Dermis blood vessel endothelial cell (primary cell): ENCODE data around the gene TM6SF1. TPM values are rescaled to one million over a fixed set of nuclear protein-coding genes. Genes with fewer than 3 reads are reported as not detected.
A peak's percentile ranks its signal among the peaks of the same experiment; 100 is the strongest.
"Not testable (repeated sequence)": the region's sequence is repeated elsewhere in the genome, so short reads cannot be mapped to it uniquely, and the experiment has no call there.

Experiments
- DNase-seq: peaks from one replicate; pipeline ENCODE4 v3.0.0; 2010
- total RNA-seq: library from RNA; depleted of rRNA; stranded (reverse); fragments of >200 nt; gene quantifications from 2 replicates; pipeline ENCODE4 v1.2.3, GENCODE V29; 2014

TM6SF1 gene
- total RNA-seq = 34.7 and 41.9 TPM in 2 replicates

DNA sequence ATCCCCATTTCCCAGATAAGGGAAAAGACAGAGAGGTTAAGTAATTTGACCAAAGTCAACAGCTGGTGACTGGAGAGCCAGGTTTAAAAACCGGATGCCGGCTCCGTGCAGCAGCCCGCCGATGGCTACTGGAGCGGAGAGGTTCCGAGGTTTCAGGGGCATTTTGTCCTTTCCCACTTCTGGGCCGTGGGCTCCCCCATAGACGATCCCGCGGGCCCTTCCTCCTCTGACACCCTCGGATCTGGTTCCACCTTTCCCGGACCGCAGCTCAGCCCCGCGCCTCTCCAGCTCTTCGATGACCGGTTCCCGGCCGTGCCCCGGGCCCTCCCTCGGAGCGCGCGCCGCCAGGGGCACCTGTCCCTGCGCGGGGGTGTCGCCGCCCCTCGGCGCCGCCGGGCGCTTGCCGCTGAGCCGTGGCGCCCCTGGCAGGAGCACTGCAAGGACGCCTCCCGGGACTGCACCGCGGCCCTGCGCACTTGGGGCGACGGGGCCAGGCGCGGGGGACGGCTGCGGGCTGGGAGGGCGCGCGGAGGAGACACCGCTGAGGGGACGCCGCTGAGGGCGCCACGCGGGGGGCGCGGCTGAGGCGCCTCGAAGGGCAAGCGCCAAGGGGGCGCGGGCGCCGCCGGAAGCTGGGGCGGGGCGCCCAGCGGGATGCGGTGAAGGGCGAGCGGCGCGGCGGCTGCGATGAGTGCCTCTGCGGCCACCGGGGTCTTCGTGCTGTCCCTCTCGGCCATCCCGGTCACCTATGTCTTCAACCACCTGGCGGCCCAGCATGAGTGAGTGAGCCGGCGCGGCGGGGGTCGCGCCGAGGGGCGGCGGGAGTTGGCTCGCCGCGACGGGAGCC is at the start of gene TM6SF1:
TSS of gene TM6SF1 (plus strand) at position 652 of the 847 bp plus-strand sequence. CDS start at position 688, 36 bp downstream.
- DNase-seq = peak; percentile 55

DNA sequence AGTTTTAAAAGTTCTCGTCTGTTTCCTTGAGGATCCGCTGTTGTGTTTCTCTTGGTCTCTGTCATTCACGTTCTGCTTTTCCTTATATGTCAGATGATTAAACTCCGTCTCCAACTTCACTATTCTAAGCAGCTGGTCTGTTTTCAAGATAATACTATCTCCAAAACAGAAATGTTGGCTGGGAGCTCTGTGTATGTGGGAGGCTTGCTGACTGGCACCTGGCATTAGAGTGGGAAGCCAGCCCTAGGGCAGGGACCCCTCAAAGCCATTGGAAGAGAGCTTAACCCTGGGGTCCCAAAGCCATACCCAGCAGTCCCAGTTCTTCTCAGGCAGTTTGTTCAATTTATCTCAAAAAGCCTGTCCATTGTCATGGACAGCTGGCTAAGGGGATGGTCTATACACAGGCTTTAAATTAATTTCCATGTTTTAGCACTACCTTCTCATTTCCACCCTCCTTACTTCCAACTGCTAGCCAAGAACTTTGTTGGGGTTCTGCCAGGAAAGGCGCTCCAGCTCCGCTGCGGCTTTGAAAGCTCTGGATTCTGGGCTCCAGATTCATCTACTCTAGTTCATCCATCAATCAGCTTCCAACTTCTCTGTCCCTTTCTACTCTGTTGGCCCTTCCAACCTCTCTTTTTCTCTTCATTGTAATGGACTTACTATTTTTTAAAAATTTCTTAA is 49.6 kb upstream of the TM6SF1 start:
- DNase-seq = no peak

GRCh38 chr15:83061680-83062079 is 45.8 kb upstream of the TM6SF1 start:
- no peak for DNase-seq

DNA sequence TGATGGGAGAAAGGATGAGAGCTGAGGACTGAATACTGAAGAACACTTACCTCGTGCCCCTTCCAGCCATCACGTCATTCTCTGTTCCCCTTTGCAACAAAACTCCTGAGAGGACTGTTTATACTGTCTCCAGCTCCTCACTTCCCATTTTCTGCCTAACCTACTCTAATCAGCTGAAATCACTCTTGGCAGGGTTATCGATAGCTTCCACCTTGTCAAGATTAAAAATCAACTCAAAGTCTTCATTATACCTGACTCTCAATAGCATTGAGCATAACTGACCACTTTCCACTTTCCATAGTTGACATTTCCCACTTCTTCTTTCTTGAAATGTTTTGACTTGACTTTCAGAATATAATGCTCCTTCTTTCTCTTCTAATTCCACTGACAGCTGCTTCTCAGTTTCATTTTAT is 44.7 kb upstream of the TM6SF1 start:
- no peak for DNase-seq

DNA sequence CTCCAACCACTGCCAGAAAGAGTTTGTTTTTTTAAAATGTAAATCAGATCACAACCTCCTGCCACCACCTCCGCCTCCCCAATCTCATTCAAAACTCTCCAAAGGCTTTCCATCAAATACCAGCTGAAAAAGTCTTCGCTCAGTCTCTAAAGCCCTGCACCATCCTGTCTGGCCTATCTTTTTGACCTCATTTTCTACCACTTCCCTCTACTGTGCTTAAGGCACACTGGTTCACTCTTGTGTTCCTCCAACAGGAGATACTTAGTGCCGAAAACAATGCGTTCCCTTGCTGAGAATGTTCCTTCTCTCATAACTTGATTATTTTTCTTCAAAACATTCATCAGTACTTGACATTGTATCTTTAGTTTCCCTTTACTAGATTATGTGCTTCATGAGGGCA is 43.9 kb upstream of the TM6SF1 start:
- DNase-seq = no peak

- peak; percentile 30 for DNase-seq
These were observed 42.6 kb upstream of the TM6SF1 start for GRCh38 chr15:83064859-83065258.

DNA sequence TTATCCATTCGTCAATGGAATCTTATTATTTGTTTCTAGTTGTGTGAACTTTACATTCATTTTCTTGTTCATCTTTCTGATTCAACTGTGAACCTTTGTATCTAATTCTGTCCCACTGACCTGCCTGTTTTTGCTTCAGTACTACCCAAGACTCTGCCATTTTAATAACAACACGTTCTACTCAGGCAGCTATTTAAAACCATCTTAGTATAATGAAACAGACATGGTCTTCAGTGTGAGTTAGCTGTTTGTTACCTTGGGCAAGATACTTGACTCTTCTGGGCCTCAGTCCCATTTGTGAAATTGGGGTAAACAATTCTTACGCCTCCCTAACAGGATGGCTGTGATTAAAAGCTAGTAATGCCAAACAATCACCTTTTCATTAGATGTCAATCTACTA is 42.0 kb upstream of the TM6SF1 start:
- DNase-seq = no peak

DNA sequence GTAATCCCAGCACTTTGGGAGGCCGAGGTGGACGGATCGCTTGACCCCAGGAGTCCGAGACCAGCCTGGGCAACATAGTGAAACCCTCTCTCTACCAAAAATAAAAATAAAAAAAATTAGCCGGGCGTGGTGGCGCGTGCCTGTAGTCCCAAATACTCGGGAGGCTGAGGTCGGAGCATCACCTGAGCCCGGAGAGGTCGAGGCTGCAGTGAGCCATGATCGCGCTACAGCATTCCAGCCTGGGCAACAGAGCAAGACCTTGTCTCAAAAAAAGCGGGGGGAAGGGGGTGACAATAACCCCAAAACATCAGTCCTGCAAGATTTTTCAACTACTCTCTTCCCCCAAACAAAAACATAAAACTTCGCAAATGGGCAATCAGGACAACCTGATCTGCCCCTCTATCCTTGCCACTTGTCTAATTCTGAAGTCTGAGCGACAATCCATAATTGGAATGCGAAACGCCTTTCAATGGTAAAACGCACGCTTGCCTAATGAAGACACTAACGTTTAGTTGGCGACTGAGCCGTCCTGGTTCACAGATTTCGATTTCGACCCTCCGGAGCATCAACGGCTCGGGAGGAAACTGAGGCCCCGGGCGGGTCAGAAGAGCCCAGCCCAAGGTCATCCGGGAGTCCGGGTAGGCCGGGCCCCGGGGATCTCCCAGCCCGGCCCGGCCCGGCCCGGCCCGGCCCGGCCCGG is 41.3 kb upstream of the TM6SF1 start:
- DNase-seq = peak; percentile 36

DNA sequence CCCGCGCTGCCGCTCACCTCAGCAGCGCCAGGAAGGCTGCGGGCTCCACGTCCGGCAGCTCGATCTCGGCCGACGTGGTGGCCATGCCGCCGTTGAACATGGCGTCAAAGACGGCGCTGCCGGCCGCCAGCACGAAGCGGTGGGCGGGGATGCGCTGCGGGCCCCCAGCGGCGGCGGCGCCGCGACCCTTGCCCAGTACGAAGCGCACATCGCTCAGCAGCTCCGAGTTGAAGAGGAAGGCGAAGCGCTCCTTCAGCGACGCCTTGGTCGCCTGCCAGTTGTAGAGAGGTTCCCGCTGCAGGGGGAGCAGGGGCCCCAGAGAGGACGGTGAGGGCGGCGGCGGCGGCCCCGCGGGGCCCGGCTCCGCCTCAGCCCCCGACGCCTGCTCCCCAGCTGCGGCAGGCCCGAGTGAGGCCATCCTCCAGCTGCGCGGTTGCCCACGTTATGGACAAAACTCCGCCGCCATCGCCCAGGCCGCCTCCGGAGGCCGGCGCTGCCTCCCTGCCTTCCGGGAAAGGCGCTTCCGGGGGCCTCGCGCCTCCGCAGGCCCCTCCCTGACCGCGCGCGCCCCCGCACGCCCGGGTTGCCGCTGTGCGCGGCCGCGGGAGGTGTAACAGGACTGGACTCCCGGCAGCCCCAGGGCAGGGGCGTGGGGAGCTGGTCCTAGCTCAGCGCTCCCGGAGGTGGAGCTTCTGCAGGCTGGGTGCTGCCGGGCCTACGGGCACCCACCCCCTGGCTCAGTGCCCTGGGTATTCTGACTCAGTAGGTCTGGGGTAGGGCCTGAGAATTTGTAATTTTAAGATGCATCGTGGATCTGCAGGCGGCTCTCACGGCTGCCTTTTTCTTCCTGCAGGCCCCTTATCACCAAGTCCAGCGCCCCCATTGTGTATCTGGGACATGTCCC is 40.5 kb upstream of the TM6SF1 start, which contains the start of gene BTBD1:
TSS of gene BTBD1 (minus strand) at position 519 of the 904 bp plus-strand sequence. CDS start at position 418, 101 bp downstream.
- peak; percentile 92 for DNase-seq

DNA sequence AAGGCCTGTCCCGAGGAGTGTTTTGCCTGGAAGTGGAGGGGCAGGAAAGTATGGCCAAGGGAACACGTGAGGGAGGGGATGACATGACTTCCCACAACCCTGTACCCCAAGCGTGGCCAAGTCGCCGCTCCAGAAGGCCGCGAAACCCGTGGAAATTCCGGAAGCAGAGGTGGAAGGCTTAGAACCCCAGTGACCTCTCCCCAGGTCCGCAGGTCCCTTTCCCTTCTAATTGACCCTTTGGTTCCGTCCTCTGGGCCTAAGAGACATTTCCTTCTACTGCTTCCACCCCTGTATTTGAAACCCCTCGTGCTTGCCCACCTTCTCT is 39.8 kb upstream of the TM6SF1 start:
- no peak for DNase-seq

- DNase-seq = no peak
These were observed 39.4 kb upstream of the TM6SF1 start for GRCh38 chr15:83068054-83068453.

DNA sequence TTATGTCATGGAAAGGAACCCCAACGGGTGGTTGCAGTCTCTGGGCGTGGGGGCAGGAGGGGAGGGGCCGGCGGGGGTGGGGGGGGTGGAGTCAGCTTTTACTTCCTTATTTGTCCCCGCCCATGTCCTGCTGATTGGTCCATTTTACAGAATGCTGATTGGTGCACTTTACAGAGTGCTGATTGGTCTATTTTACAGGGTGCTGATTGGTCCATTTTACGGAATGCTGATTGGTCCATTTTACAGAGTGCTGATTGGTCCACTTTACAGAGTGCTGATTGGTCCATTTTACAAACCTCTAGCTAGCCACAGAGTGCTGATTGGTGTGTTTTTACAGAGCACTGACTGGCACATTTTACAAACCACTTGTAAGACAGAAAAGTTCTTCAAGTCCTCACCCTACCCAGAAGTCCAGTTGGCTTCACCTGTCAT is 38.2 kb upstream of the TM6SF1 start:
- peak; percentile 43 for DNase-seq

DNA sequence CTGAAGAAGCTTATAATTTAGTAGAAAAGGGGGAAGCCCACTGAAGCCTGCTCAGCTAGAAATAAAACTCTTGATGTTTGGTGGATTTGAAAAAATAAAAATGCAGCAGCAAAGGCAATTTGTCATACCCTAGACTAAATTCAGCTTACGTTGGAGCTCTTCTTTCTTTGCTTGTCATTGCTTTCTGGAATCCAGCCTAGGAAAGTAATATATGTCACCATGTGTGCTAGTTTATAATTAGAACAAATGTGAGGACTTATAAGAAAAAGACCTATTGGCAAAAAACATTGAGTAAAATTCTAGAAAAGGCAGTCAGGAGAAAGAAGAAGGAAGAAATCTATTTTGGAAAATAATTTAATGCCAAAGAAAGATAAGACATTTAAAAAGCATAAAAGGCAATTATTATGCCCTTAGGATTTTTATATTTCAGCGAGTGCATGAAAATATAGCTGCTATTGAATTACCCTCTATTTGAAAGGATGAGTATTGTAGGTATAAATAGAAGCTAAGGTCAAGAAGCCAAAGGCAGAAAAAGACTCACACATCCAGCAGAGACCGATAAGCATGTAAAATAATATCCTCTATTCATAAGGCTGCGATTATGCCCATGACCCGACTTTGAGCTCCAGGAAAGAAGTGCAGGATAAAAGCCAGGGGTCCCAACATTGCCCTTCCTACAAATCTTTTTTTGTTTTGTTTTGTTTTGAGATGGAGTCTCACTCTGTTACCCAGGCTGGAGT is 29.8 kb upstream of the TM6SF1 start:
- DNase-seq = no peak

GRCh38 chr15:83078712-83079111 is 28.7 kb upstream of the TM6SF1 start:
- no peak for DNase-seq

DNA sequence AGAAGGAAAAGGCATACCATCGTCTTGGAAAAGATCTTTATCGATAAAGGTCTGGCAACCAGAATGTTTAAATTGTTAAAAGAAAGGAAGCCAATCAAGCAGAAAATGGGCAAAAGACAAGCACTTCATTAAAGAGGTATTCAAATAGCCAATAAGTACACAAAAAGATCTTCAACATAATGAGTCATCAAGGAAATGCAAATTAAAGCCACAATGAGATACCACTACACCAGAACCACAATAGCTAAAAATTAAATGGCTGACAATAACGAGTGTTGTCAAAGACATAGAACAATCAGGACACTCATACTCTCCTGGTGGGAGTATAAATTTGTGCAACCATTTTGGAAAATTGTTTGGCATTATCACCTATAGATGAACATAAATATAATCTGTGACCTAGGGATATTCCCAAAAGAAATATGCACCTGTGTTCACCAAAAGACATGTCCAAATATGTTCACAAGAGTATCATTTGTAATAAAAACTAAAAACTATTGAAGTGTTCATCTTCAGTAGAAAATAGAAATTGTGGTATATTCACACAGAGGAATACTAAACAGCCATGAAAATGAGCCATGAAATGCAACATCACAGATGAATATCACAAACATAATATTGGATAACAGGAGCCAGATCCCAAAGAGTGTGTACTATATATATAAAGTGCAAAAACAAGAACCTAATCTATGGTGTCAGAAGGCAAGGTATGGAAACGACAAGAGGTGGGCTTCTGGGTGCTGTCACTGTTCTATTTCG is 26.0 kb upstream of the TM6SF1 start:
- DNase-seq = no peak

GRCh38 chr15:83082730-83083386 is 24.6 kb upstream of the TM6SF1 start:
- no peak for DNase-seq

DNA sequence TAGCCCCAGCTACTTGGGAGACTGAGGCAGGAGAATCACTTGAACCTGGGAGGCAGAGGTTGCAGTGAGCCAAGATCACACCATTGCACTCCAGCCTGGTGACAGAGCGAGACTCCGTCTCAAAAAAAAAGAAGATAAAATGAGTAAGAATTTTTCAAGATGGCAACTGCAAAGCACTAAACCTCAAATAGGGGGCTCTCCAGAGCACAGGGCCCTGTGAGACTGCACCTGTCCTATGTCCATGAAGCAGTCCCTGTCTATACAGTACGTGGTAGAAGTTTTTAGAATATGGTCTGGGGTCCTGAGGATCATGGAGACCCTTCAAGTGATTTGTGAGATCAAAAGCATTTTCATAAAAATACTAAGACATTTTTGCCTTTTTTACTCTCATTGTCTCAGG is 22.0 kb upstream of the TM6SF1 start:
- DNase-seq = not testable (repeated sequence)

GRCh38 chr15:83085864-83086552 is 21.4 kb upstream of the TM6SF1 start:
- DNase-seq = not testable (repeated sequence)

- no peak for DNase-seq
These were observed 19.9 kb upstream of the TM6SF1 start for GRCh38 chr15:83087576-83087975.

DNA sequence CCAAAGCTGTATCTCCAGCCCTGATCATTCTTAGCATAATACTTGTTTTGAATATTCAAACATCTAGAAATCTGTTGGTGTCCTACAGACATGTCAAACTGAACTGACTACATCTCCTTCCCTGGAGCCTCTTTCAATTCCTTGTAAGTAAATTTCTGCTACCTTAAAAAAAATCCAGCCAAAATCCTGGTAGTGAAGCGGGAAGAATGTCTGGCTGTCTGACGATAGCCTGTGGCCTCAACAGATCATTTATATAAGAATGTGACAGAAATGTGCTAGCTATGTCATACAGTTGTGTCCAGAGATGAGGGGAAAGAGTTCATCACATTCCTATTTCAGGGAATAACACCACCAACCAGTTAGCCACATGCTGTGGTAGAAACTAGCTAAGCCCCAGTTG is 18.6 kb upstream of the TM6SF1 start:
- DNase-seq = no peak
